Measurements from ENCODE around the gene MTFR2. TPM values are rescaled to one million over a fixed set of nuclear protein-coding genes. Genes with fewer than 3 reads are reported as not detected.

Gene MTFR2
- total and polyA plus RNA-seq, 4 donors = 0.08 to 3.6 (median 0.21) TPM

DNA sequence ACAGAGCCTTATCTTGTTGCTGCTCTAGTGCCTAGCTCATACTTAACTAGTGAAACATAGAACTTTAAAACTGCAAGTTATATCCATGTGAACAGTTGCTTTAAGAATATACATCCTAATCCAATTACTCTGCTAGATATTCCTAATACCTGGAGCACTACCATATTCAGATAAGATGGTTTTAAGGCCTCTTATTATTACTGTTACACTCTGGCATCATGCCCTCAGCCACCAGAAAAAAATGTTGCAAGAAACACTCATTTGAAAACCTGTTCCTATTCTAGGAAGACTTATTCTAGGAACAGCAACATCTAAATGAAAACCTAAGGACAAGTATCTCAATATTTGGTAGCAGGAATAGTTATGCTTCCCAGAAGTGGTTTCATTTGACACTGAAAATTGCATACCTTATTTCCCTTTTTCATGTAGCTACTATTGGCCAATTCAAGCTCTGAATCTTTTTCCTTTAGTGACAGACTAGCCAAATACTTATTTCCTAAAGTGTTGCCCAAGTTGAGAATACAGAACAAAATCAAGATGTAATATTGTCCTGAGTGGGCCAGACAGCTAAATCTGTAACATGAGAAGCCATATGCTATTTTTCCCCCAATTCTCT is 4.8 kb upstream of the MTFR2 start:
- Histone ChIP-seq H3K9me3 (ENCODE audit: control insufficient read depth in 4 of 4, low read length in 3 of 4) (no peaks in the 10 kb centered on the region), H3K4me1 (ENCODE audit: control insufficient read depth in 4 of 4, insufficient read depth in 4 of 4, low read length in 3 of 4) (peaks cover 0 to 14% (median 12%) of the 10 kb centered on the region in 4 donors), H3K27ac (ENCODE audit: low read depth in 1 of 2, low read length in 2 of 2) (no peak overlapping the region), H3K27me3 (ENCODE audit: control insufficient read depth in 4 of 4, insufficient read depth in 4 of 4, low read length in 3 of 4) (no peaks in the 10 kb centered on the region), H3K4me3 (ENCODE audit: low read depth in 1 of 3, low read length in 3 of 3) (no peak overlapping the region), H3K9ac (ENCODE audit: low read depth in 1 of 2, low read length in 2 of 2) (no peak overlapping the region), H3K36me3 (ENCODE audit: control insufficient read depth in 4 of 4, insufficient read depth in 3 of 4, low read depth in 1 of 4, low read length in 3 of 4) (peaks cover 0 to 26% (median 13%) of the 10 kb centered on the region in 4 donors)
- DNase-seq (ENCODE audit: low spot score) = no peak
- TF ChIP-seq FOXA2 (IDR thresholded peaks at IDR 0.05) (no peak), EGR1 (IDR thresholded peaks at IDR 0.05; ENCODE audit: low read depth in 2 of 2) (no peak), YY1 (IDR thresholded peaks at IDR 0.05) (no peak), HNF4A (conservative IDR thresholded peaks at IDR 0.05) (no peak), RXRA (IDR thresholded peaks at IDR 0.05) (no peak), JUND (IDR thresholded peaks at IDR 0.05) (no peak), NR2F2 (IDR thresholded peaks at IDR 0.05) (no peak), SP1 (IDR thresholded peaks at IDR 0.05) (no peak), CTCF (IDR thresholded peaks at IDR 0.05; ENCODE audit: low read depth, low read length, missing input control) (no peak), TAF1 (conservative IDR thresholded peaks at IDR 0.05) (no peak), GABPA (IDR thresholded peaks at IDR 0.05 in 1 of 2, conservative IDR thresholded peaks at IDR 0.05 in 1 of 2) (no peak)
- TF ChIP-seq, protein P1, sequence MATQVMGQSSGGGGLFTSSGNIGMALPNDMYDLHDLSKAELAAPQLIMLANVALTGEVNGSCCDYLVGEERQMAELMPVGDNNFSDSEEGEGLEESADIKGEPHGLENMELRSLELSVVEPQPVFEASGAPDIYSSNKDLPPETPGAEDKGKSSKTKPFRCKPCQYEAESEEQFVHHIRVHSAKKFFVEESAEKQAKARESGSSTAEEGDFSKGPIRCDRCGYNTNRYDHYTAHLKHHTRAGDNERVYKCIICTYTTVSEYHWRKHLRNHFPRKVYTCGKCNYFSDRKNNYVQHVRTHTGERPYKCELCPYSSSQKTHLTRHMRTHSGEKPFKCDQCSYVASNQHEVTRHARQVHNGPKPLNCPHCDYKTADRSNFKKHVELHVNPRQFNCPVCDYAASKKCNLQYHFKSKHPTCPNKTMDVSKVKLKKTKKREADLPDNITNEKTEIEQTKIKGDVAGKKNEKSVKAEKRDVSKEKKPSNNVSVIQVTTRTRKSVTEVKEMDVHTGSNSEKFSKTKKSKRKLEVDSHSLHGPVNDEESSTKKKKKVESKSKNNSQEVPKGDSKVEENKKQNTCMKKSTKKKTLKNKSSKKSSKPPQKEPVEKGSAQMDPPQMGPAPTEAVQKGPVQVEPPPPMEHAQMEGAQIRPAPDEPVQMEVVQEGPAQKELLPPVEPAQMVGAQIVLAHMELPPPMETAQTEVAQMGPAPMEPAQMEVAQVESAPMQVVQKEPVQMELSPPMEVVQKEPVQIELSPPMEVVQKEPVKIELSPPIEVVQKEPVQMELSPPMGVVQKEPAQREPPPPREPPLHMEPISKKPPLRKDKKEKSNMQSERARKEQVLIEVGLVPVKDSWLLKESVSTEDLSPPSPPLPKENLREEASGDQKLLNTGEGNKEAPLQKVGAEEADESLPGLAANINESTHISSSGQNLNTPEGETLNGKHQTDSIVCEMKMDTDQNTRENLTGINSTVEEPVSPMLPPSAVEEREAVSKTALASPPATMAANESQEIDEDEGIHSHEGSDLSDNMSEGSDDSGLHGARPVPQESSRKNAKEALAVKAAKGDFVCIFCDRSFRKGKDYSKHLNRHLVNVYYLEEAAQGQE (IDR thresholded peaks at IDR 0.05) = no peak

DNA sequence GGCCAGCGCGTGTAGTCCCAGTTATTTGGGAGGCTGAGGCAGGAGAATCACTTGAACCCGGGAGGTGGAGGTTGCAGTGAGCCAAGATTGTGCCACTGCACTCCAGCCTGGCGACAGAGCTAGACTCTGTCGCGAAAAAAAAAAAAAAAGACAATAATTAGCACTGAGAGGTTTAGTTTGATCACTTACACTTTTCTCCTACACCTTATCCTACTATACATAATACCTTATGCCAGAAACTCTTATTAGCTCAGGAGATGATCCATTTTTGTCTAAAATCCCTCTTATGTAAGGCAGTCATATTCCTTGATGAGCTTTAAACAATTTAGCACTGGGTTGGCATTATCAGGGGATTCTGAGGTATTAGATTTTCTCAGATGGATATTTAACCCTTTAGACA is 3.6 kb upstream of the MTFR2 start:
- H3K9ac ChIP-seq (ENCODE audit: low read depth in 1 of 2, low read length in 2 of 2) = no peak overlapping the region
- TF ChIP-seq GABPA (IDR thresholded peaks at IDR 0.05 in 1 of 2, conservative IDR thresholded peaks at IDR 0.05 in 1 of 2) (no peak), NR2F2 (IDR thresholded peaks at IDR 0.05) (no peak), FOXA2 (IDR thresholded peaks at IDR 0.05) (no peak), SP1 (IDR thresholded peaks at IDR 0.05) (no peak), HNF4A (conservative IDR thresholded peaks at IDR 0.05) (no peak), JUND (IDR thresholded peaks at IDR 0.05) (no peak), TAF1 (conservative IDR thresholded peaks at IDR 0.05) (no peak), HNF4G (IDR thresholded peaks at IDR 0.05) (no peak), ZBTB33 (IDR thresholded peaks at IDR 0.05) (no peak)
- TF ChIP-seq, protein P2, sequence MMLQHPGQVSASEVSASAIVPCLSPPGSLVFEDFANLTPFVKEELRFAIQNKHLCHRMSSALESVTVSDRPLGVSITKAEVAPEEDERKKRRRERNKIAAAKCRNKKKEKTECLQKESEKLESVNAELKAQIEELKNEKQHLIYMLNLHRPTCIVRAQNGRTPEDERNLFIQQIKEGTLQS (IDR thresholded peaks at IDR 0.05) = no peak
- TF ChIP-seq, protein P1 (IDR thresholded peaks at IDR 0.05) = no peak
- TF ChIP-seq, protein P3, sequence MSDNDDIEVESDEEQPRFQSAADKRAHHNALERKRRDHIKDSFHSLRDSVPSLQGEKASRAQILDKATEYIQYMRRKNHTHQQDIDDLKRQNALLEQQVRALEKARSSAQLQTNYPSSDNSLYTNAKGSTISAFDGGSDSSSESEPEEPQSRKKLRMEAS (IDR thresholded peaks at IDR 0.05) = no peak
- no peak for DNase-seq (ENCODE audit: low spot score)

More for the DNA sequence above, 3.6 kb upstream of the MTFR2 start:
- Histone ChIP-seq H3K9me3 (ENCODE audit: control insufficient read depth in 4 of 4, low read length in 3 of 4) (no peaks in the 10 kb centered on the region), H3K36me3 (ENCODE audit: control insufficient read depth in 4 of 4, insufficient read depth in 3 of 4, low read depth in 1 of 4, low read length in 3 of 4) (peaks cover 0 to 16% (median 8%) of the 10 kb centered on the region in 4 donors), H3K27me3 (ENCODE audit: control insufficient read depth in 4 of 4, insufficient read depth in 4 of 4, low read length in 3 of 4) (no peaks in the 10 kb centered on the region), H3K4me1 (ENCODE audit: control insufficient read depth in 4 of 4, insufficient read depth in 4 of 4, low read length in 3 of 4) (peaks cover 0 to 19% (median 16%) of the 10 kb centered on the region in 4 donors), H3K27ac (ENCODE audit: low read depth in 1 of 2, low read length in 2 of 2) (no peak overlapping the region), H3K4me3 (ENCODE audit: low read depth in 1 of 3, low read length in 3 of 3) (no peak overlapping the region)
- 85% methylated on average over 6 of the region's 6 CpGs for WGBS
